ENCODE data around the gene HCFC2. TPM values are rescaled to one million over a fixed set of nuclear protein-coding genes. Genes with fewer than 3 reads are reported as not detected.

Gene HCFC2
- total and polyA plus RNA-seq, 4 donors: 5.8 to 17.4 (median 9.9) TPM

DNA sequence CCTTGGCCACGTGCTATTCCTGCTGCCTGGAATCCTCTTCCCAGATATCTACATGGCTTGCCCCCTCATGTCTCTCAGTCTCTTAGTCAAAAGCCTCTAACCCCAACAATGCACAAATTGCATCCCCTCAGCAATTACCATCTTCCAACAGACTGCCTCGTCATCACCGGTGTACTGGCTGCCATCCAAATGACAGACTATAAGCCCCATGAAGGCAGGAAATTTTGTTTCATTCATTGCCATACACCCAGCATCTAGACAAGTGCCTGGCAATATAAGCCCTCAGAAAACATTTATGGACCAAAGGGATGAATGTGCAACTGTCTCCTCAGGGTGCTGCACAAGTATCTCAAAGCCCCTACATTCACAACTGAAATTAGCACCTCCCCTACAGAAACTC, 20.2 kb upstream of the HCFC2 start (continued):
- no peak for TF ChIP-seq REST (IDR thresholded peaks at IDR 0.05)
- no peak for TF ChIP-seq RAD21 (IDR thresholded peaks at IDR 0.05)
- TF ChIP-seq TAF1 (conservative IDR thresholded peaks at IDR 0.05): no peak
- no peak for TF ChIP-seq SP1 (IDR thresholded peaks at IDR 0.05)

- no peak for DNase-seq (ENCODE audit: low spot score)
- TF ChIP-seq NR2F2 (IDR thresholded peaks at IDR 0.05): no peak
- TF ChIP-seq HNF4A (conservative IDR thresholded peaks at IDR 0.05): no peak
- TF ChIP-seq JUND (IDR thresholded peaks at IDR 0.05): no peak
- TF ChIP-seq REST (IDR thresholded peaks at IDR 0.05): no peak
- no peak for TF ChIP-seq SP1 (IDR thresholded peaks at IDR 0.05)
- TF ChIP-seq YY1 (IDR thresholded peaks at IDR 0.05): no peak
- TF ChIP-seq FOXA1 (IDR thresholded peaks at IDR 0.05): no peak
- no peak for TF ChIP-seq FOXA2 (IDR thresholded peaks at IDR 0.05)
- no peak for TF ChIP-seq HNF4G (IDR thresholded peaks at IDR 0.05)
- TF ChIP-seq RAD21 (IDR thresholded peaks at IDR 0.05): no peak
- TF ChIP-seq ZBTB33 (IDR thresholded peaks at IDR 0.05): no peak
- Histone ChIP-seq H3K27me3 (ENCODE audit: control insufficient read depth in 4 of 4, insufficient read depth in 4 of 4, low read length in 3 of 4) (peaks cover 0 to 7% (median 2%) of the 10 kb centered on the region in 4 donors), H3K9ac (ENCODE audit: low read depth in 1 of 2, low read length in 2 of 2) (no peak overlapping the region), H3K27ac (ENCODE audit: low read depth in 1 of 2, low read length in 2 of 2) (no peak overlapping the region), H3K36me3 (ENCODE audit: control insufficient read depth in 4 of 4, insufficient read depth in 3 of 4, low read depth in 1 of 4, low read length in 3 of 4) (no peaks in the 10 kb centered on the region), H3K4me1 (ENCODE audit: control insufficient read depth in 4 of 4, insufficient read depth in 4 of 4, low read length in 3 of 4) (peaks cover 0 to 9% (median 3%) of the 10 kb centered on the region in 4 donors), H3K9me3 (ENCODE audit: control insufficient read depth in 4 of 4, low read length in 3 of 4) (no peaks in the 10 kb centered on the region), H3K4me3 (ENCODE audit: low read depth in 1 of 3, low read length in 3 of 3) (no peak overlapping the region)
- 94% methylated on average over 4 of the region's 4 CpGs for WGBS
Measured at GRCh38 chr12:104046306-104046705, 18.0 kb upstream of the HCFC2 start.

GRCh38 chr12:104048162-104048561, 16.2 kb upstream of the HCFC2 start:
- no peak overlapping the region for H3K4me3 ChIP-seq (ENCODE audit: low read depth in 1 of 3, low read length in 3 of 3)
- no peaks in the 10 kb centered on the region for H3K36me3 ChIP-seq (ENCODE audit: control insufficient read depth in 4 of 4, insufficient read depth in 3 of 4, low read depth in 1 of 4, low read length in 3 of 4)
- DNase-seq (ENCODE audit: low spot score): no peak
- H3K27ac ChIP-seq (ENCODE audit: low read depth in 1 of 2, low read length in 2 of 2): no peak overlapping the region
- no peak overlapping the region for H3K9ac ChIP-seq (ENCODE audit: low read depth in 1 of 2, low read length in 2 of 2)
- WGBS: 91% methylated on average over 5 of the region's 5 CpGs
- no peaks in the 10 kb centered on the region for H3K9me3 ChIP-seq (ENCODE audit: control insufficient read depth in 4 of 4, low read length in 3 of 4)
- H3K4me1 ChIP-seq (ENCODE audit: control insufficient read depth in 4 of 4, insufficient read depth in 4 of 4, low read length in 3 of 4): peaks cover 0 to 9% (median 3%) of the 10 kb centered on the region in 4 donors
- TF ChIP-seq RXRA (IDR thresholded peaks at IDR 0.05) (no peak), FOXA1 (IDR thresholded peaks at IDR 0.05) (no peak), MAX (IDR thresholded peaks at IDR 0.05) (no peak), YY1 (IDR thresholded peaks at IDR 0.05) (no peak)
- peaks cover 0 to 7% (median 2%) of the 10 kb centered on the region in 4 donors for H3K27me3 ChIP-seq (ENCODE audit: control insufficient read depth in 4 of 4, insufficient read depth in 4 of 4, low read length in 3 of 4)

Measured in liver (tissue), 9 donors.